HG03060 (cell line): ENCODE data around the gene PSEN1.

ENCODE experiments used
- ATAC-seq: cut with Tn5 transposase; IDR thresholded peaks from one replicate; pipeline ENCODE4 v1.9.1; 2021; ENCODE audit warnings: low read depth, moderate number of reproducible peaks; ENCODE audit not compliant: unreplicated experiment

PSEN1 gene

GRCh38 chr14:73136387-73137225, at the start of gene PSEN1:
TSS of gene PSEN1 (plus strand) at chr14:73136507. CDS start at chr14:73148020, 11,513 bp downstream.
- peak; percentile 76 for ATAC-seq

GRCh38 chr14:73091044-73091443, 45.3 kb upstream of the PSEN1 start:
- ATAC-seq = no peak

GRCh38 chr14:73097421-73097820, 38.9 kb upstream of the PSEN1 start:
- no peak for ATAC-seq

GRCh38 chr14:73100334-73100733, 36.0 kb upstream of the PSEN1 start:
- no peak for ATAC-seq

- no peak for ATAC-seq
Measured at GRCh38 chr14:73102806-73103497, 33.4 kb upstream of the PSEN1 start.

- ATAC-seq = no peak
Measured at GRCh38 chr14:73105050-73105449, 31.3 kb upstream of the PSEN1 start.

GRCh38 chr14:73105727-73106126, 30.6 kb upstream of the PSEN1 start:
- no peak for ATAC-seq

- no peak for ATAC-seq
Measured at GRCh38 chr14:73116079-73116665, 20.1 kb upstream of the PSEN1 start.

- ATAC-seq = no peak
Measured at GRCh38 chr14:73124180-73124894, 12.0 kb upstream of the PSEN1 start.

GRCh38 chr14:73125169-73125588, 11.1 kb upstream of the PSEN1 start:
- ATAC-seq = no peak

GRCh38 chr14:73125746-73126145, 10.6 kb upstream of the PSEN1 start:
- no peak for ATAC-seq

- ATAC-seq = no peak
Measured at GRCh38 chr14:73133795-73134194, 2.5 kb upstream of the PSEN1 start.

- ATAC-seq = no peak
Measured at GRCh38 chr14:73136085-73136386, 271 bp upstream of the PSEN1 start.

GRCh38 chr14:73140811-73141323, 4.6 kb downstream of the PSEN1 start:
- no peak for ATAC-seq

GRCh38 chr14:73142216-73142615, 5.9 kb downstream of the PSEN1 start:
- no peak for ATAC-seq

GRCh38 chr14:73143003-73143402, 6.7 kb downstream of the PSEN1 start:
- no peak for ATAC-seq

GRCh38 chr14:73143617-73144016, 7.3 kb downstream of the PSEN1 start:
- no peak for ATAC-seq

GRCh38 chr14:73145371-73145770, 9.1 kb downstream of the PSEN1 start:
- no peak for ATAC-seq

GRCh38 chr14:73146111-73146510, 9.8 kb downstream of the PSEN1 start:
- ATAC-seq = no peak

- no peak for ATAC-seq
Measured at GRCh38 chr14:73149753-73150152, 13.4 kb downstream of the PSEN1 start.

GRCh38 chr14:73153272-73153671, 17.0 kb downstream of the PSEN1 start:
- no peak for ATAC-seq
